ENCODE data around the gene GLIPR1L2. TPM values are rescaled to one million over a fixed set of nuclear protein-coding genes. Genes with fewer than 3 reads are reported as not detected.

GLIPR1L2 gene
- total RNA-seq, 4 donors from 2014 or later, result 0.95 TPM; not detected in 3

GRCh38 chr12:75404231-75404630 lies 13.3 kb downstream of the GLIPR1L2 start:
- TF ChIP-seq POLR2AphosphoS5 (IDR thresholded peaks at IDR 0.05) (no peak), POLR2A (IDR thresholded peaks at IDR 0.05) (no peak), EP300 (IDR thresholded peaks at IDR 0.05; ENCODE audit: low read depth) (no peak)
- TF ChIP-seq, protein P1, sequence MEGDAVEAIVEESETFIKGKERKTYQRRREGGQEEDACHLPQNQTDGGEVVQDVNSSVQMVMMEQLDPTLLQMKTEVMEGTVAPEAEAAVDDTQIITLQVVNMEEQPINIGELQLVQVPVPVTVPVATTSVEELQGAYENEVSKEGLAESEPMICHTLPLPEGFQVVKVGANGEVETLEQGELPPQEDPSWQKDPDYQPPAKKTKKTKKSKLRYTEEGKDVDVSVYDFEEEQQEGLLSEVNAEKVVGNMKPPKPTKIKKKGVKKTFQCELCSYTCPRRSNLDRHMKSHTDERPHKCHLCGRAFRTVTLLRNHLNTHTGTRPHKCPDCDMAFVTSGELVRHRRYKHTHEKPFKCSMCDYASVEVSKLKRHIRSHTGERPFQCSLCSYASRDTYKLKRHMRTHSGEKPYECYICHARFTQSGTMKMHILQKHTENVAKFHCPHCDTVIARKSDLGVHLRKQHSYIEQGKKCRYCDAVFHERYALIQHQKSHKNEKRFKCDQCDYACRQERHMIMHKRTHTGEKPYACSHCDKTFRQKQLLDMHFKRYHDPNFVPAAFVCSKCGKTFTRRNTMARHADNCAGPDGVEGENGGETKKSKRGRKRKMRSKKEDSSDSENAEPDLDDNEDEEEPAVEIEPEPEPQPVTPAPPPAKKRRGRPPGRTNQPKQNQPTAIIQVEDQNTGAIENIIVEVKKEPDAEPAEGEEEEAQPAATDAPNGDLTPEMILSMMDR (IDR thresholded peaks at IDR 0.05), result no peak
- no peak for DNase-seq
- no peaks in the 10 kb centered on the region for H3K36me3 ChIP-seq
- no peaks in the 10 kb centered on the region for H3K9me3 ChIP-seq
- in situ Hi-C loops (cut with MboI; ENCODE audit: low pct_ligation_motif_present in 1 of 4, low pct_unique_long_range_greater_than_20kb in 1 of 4, low sequenced_read_pairs in 3 of 4), result no loop called here
- H3K4me1 ChIP-seq, result no peaks in the 10 kb centered on the region
- intact Hi-C loops (cut with DNase I; ENCODE audit: low total_unique reads), result no loop called here
- no peak overlapping the region for H3K4me3 ChIP-seq
- 64 to 74% methylated on average over 1 of the region's 1 CpG for WGBS, 2 donors (ENCODE audit: low coverage in 1 of 2)
- no peaks in the 10 kb centered on the region for H3K27me3 ChIP-seq
- H3K27ac ChIP-seq, result no peak overlapping the region

- Histone ChIP-seq H3K4me1 (no peaks in the 10 kb centered on the region), H3K4me3 (no peak overlapping the region), H3K36me3 (no peaks in the 10 kb centered on the region), H3K27ac (no peak overlapping the region), H3K27me3 (no peaks in the 10 kb centered on the region), H3K9me3 (no peaks in the 10 kb centered on the region)
- no peak for DNase-seq
- intact Hi-C loops (cut with DNase I; ENCODE audit: low total_unique reads), result no loop called here
- TF ChIP-seq POLR2AphosphoS5 (IDR thresholded peaks at IDR 0.05), result no peak
- TF ChIP-seq POLR2A (IDR thresholded peaks at IDR 0.05), result no peak
- TF ChIP-seq, protein P1 (IDR thresholded peaks at IDR 0.05), result no peak
- TF ChIP-seq EP300 (IDR thresholded peaks at IDR 0.05; ENCODE audit: low read depth), result no peak
- in situ Hi-C loops (cut with MboI; ENCODE audit: low pct_ligation_motif_present in 1 of 4, low pct_unique_long_range_greater_than_20kb in 1 of 4, low sequenced_read_pairs in 3 of 4), result no loop called here
Measured at GRCh38 chr12:75407683-75408082, 16.8 kb downstream of the GLIPR1L2 start.

- Histone ChIP-seq H3K4me1 (no peaks in the 10 kb centered on the region), H3K9me3 (no peaks in the 10 kb centered on the region), H3K36me3 (no peaks in the 10 kb centered on the region), H3K4me3 (no peak overlapping the region), H3K27me3 (no peaks in the 10 kb centered on the region), H3K27ac (no peak overlapping the region)
- in situ Hi-C loops (cut with MboI; ENCODE audit: low pct_ligation_motif_present in 1 of 4, low pct_unique_long_range_greater_than_20kb in 1 of 4, low sequenced_read_pairs in 3 of 4) (no loop called here), intact Hi-C loops (cut with DNase I; ENCODE audit: low total_unique reads) (no loop called here)
- 100% methylated on average over 2 of the region's 2 CpGs for WGBS, 2 donors (ENCODE audit: low coverage in 1 of 2)
- TF ChIP-seq, protein P1 (IDR thresholded peaks at IDR 0.05), result no peak
- TF ChIP-seq POLR2A (IDR thresholded peaks at IDR 0.05) (no peak), EP300 (IDR thresholded peaks at IDR 0.05; ENCODE audit: low read depth) (no peak), POLR2AphosphoS5 (IDR thresholded peaks at IDR 0.05) (no peak)
- DNase-seq, result no peak
Measured at GRCh38 chr12:75409830-75410229, 18.9 kb downstream of the GLIPR1L2 start.

DNA sequence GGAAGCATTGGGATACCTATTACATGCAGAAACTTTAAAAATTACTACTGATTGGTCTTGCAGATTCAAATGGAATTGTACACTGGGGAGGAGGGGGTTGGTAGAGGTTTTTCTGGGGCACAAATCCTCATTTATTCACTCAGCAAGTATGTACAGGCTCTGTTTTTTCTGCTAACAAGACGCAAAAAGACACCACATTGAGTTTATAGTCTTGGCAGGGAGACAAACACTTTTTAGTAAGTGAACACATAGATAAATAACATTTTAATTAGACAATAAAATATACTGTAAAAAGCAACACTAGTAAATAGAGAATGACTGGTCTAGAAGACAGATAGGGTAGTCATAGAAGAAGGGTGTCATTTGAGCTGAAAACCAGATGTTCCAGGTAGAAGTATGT lies 23.8 kb downstream of the GLIPR1L2 start:
- Histone ChIP-seq H3K4me1 (no peaks in the 10 kb centered on the region), H3K4me3 (no peak overlapping the region), H3K27ac (no peak overlapping the region), H3K36me3 (no peaks in the 10 kb centered on the region), H3K27me3 (no peaks in the 10 kb centered on the region), H3K9me3 (no peaks in the 10 kb centered on the region)
- intact Hi-C loops (cut with DNase I; ENCODE audit: low total_unique reads), result no loop called here
- TF ChIP-seq, protein P1 (IDR thresholded peaks at IDR 0.05), result no peak
- TF ChIP-seq POLR2A (IDR thresholded peaks at IDR 0.05) (no peak), POLR2AphosphoS5 (IDR thresholded peaks at IDR 0.05) (no peak), EP300 (IDR thresholded peaks at IDR 0.05; ENCODE audit: low read depth) (no peak)
- DNase-seq, result no peak
- in situ Hi-C loops (cut with MboI; ENCODE audit: low pct_ligation_motif_present in 1 of 4, low pct_unique_long_range_greater_than_20kb in 1 of 4, low sequenced_read_pairs in 3 of 4), result no loop called here
- WGBS, 2 donors (ENCODE audit: low coverage in 1 of 2), result 56 to 67% methylated on average over 1 of the region's 1 CpG
